ENCODE results near the gene LBH.
A peak's percentile ranks its signal among the peaks of the same experiment; 100 is the strongest.

Gene LBH

DNA sequence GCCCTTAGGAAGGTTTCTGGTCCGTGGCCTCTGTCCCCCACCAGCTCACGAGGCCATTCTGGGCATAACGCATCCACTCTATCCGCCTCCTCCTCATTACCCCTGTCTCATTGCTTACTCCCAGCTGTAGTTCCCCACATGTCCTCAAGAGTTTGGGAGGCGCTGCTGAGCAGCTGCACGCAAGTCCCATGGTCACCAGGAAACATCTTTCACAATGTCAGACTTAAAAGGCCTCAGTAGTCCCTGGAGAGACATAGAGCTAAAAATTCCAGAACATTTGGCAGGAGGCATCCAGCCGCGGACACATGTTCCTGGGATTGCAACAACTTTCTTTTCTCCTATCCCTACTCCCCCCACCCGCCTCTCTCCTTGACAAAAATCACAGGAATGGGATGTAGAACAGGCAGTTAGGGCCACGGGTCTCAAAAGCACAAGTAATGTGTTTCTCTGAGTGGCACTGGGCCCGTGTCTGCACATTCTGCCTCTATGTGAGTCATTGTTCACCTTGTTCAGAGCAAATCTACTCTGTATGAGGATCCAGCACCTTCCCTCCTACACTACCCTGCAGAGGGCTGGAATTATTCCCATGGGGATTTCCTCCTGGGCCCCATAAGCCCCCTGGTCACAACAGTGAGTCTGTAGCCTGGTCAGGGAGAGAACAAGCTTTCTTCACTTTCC lies 8.1 kb downstream of the LBH start:
- CTCF ChIA-PET, result interaction anchor here (0.8 to 1.6 kb wide), 10 partner anchors 8 to 265 kb away, joined by 3 to 10 read pairs (median 4); no protein-coding TSS in a partner anchor
- TF ChIP-seq FOXK2 (IDR thresholded peaks at IDR 0.05), result no peak
- no peak for TF ChIP-seq ZNF384 (IDR thresholded peaks at IDR 0.05)
- TF ChIP-seq FOXM1 (IDR thresholded peaks at IDR 0.05; ENCODE audit: borderline replicate concordance), result no peak
- no peak for TF ChIP-seq ARNT (IDR thresholded peaks at IDR 0.05)
- no peak for TF ChIP-seq NFRKB (IDR thresholded peaks at IDR 0.05)
- TF ChIP-seq SP1 (IDR thresholded peaks at IDR 0.05), result no peak
- no peak for TF ChIP-seq SUZ12 (IDR thresholded peaks at IDR 0.05)
- no peak for TF ChIP-seq ELF4 (IDR thresholded peaks at IDR 0.05)
- TF ChIP-seq BHLHE40 (IDR thresholded peaks at IDR 0.05; ENCODE audit: borderline replicate concordance), result no peak
- TF ChIP-seq L3MBTL2 (conservative IDR thresholded peaks at IDR 0.05), result no peak
- POLR2A ChIA-PET, result interaction anchor here (0.6 kb wide), 1 partner anchor 9 kb away, joined by 3 read pairs; no protein-coding TSS in a partner anchor
- peak; percentile 79 for DNase-seq (ENCODE audit: extremely low spot score)

DNA sequence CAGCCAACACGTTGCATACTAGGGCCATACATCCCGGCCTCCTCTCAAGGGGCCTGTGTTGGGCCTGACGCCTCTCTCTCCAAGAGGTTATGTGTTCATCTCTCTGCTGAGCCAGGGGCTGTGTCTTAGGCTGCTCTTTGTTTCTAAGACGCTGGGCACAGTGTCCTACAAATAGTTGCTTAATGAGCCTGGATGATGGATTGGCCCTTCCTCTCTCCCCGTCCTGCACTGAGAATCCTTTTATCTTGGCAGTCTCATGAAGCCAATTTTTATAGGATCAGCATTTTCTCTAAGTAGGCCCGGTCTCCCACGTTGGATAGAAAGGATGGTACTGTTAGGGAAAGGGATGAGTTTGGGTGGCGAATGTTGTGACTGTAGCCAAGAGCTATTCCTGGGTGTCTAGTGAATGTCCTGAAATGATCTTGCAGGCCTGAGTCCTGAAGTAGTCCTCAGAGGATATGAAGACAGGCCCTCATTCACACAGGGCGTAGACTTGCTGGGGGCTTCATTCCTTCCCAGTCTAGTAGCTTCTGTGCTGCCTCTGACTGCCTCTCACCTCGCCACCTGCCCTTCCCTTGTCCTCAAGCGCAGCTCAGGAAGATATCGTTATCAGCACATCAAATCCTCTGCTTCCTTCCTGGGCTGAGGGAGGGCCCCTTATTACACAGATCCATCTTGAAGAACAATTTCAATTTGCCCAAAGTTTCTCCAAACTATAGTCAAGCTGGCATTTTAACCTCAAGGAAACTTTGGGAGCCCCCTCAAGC lies 8.8 kb downstream of the LBH start:
- CTCF ChIA-PET, result interaction anchor here (0.7 to 1.6 kb wide), 5 partner anchors 26 to 221 kb away, joined by 3 to 6 read pairs (median 3); no protein-coding TSS in a partner anchor
- no peak for DNase-seq (ENCODE audit: extremely low spot score)

DNA sequence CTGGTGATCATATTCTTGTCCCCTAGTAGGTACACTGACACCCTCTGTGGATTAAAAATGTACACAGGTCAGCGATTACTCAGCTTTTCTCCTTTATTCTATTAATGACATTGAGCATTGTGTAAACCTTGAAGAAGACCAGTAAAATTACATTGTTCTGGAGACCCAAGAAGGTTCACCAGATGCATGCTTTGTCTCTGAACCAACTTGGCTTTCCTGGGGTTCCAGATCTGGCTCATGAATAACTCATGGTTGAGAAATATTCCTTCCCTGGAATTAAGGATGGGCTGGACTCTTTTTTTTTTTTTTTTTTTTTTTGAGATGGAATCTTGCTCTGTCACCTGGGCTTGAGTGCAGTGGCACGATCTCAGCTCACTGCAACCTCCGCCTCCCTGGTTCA lies 11.9 kb downstream of the LBH start:
- TF ChIP-seq FOXK2 (IDR thresholded peaks at IDR 0.05) (no peak), LEF1 (IDR thresholded peaks at IDR 0.05; ENCODE audit: borderline replicate concordance) (no peak), FOXA1 (IDR thresholded peaks at IDR 0.05) (no peak), SP1 (IDR thresholded peaks at IDR 0.05) (no peak), FOXM1 (IDR thresholded peaks at IDR 0.05; ENCODE audit: borderline replicate concordance) (no peak), ZNF384 (IDR thresholded peaks at IDR 0.05) (no peak), HDGF (IDR thresholded peaks at IDR 0.05; ENCODE audit: borderline replicate concordance) (no peak), BHLHE40 (IDR thresholded peaks at IDR 0.05; ENCODE audit: borderline replicate concordance) (no peak), ARNT (IDR thresholded peaks at IDR 0.05) (no peak), ELF4 (IDR thresholded peaks at IDR 0.05) (no peak), CTBP1 (IDR thresholded peaks at IDR 0.05; ENCODE audit: borderline replicate concordance) (no peak), NFRKB (IDR thresholded peaks at IDR 0.05) (no peak), TARDBP (IDR thresholded peaks at IDR 0.05) (no peak), SUZ12 (IDR thresholded peaks at IDR 0.05) (no peak), L3MBTL2 (conservative IDR thresholded peaks at IDR 0.05) (no peak)
- TF ChIP-seq, protein P1, sequence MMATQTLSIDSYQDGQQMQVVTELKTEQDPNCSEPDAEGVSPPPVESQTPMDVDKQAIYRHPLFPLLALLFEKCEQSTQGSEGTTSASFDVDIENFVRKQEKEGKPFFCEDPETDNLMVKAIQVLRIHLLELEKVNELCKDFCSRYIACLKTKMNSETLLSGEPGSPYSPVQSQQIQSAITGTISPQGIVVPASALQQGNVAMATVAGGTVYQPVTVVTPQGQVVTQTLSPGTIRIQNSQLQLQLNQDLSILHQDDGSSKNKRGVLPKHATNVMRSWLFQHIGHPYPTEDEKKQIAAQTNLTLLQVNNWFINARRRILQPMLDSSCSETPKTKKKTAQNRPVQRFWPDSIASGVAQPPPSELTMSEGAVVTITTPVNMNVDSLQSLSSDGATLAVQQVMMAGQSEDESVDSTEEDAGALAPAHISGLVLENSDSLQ (IDR thresholded peaks at IDR 0.05), result no peak
- POLR2A ChIA-PET, result no interaction called here
- CTCF ChIA-PET, result interaction anchor here (0.5 to 0.6 kb wide), 2 partner anchors 20 to 214 kb away, joined by 3 to 4 read pairs; no protein-coding TSS in a partner anchor
- no peak for DNase-seq (ENCODE audit: extremely low spot score)

More for the DNA sequence above, 8.8 kb downstream of the LBH start:
- POLR2A ChIA-PET, result no interaction called here
- TF ChIP-seq BHLHE40 (IDR thresholded peaks at IDR 0.05; ENCODE audit: borderline replicate concordance), result no peak
- no peak for TF ChIP-seq FOXK2 (IDR thresholded peaks at IDR 0.05)
- TF ChIP-seq TARDBP (IDR thresholded peaks at IDR 0.05), result no peak
- no peak for TF ChIP-seq ZNF384 (IDR thresholded peaks at IDR 0.05)
- no peak for TF ChIP-seq FOXA1 (IDR thresholded peaks at IDR 0.05)
- no peak for TF ChIP-seq ARNT (IDR thresholded peaks at IDR 0.05)
- no peak for TF ChIP-seq L3MBTL2 (conservative IDR thresholded peaks at IDR 0.05)
- no peak for TF ChIP-seq CTBP1 (IDR thresholded peaks at IDR 0.05; ENCODE audit: borderline replicate concordance)

DNA sequence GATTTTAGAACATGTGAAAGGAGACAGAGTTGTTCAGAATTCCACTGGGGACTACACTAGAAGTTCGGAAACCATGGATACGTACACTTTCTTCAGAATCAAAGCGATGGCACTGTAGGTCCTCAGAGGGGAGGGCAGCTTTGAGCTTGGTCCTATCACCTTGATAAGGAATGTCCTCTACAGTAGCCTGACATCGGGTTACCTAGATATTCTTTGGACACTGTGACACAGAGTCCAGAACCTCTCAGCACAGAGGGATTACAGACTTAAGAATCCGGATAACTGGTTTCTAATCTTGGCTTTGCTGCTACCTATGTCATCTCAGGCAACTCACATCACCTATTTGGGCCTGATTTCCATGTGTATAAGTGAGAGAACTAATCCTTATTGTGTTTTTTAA lies 14.0 kb downstream of the LBH start:
- TF ChIP-seq NFRKB (IDR thresholded peaks at IDR 0.05) (no peak), LEF1 (IDR thresholded peaks at IDR 0.05; ENCODE audit: borderline replicate concordance) (no peak), ARNT (IDR thresholded peaks at IDR 0.05) (no peak), FOXM1 (IDR thresholded peaks at IDR 0.05; ENCODE audit: borderline replicate concordance) (no peak)
- TF ChIP-seq, protein P1 (IDR thresholded peaks at IDR 0.05), result no peak
- POLR2A ChIA-PET, result no interaction called here

DNA sequence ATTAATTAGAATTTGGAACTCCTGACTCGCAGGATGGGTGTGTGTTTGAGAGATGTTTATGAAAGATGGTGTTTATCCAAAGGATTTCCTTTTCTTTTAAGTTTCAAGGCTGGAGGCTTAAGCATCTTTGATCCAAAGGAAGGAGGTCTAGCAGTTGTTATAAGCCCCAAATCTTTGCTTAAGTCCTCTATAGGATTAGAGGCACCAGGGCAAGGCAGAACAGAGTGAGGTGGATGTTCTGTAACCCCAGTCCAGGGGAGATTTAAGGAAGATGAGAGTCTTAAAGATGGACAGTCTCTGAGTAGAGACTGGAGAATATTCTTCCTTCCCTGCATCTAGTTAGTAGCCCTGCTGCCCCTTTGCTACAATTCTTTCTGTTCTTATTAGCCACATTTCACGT lies 17.5 kb downstream of the LBH start:
- no peak for TF ChIP-seq ARNT (IDR thresholded peaks at IDR 0.05)
- no peak for TF ChIP-seq BHLHE40 (IDR thresholded peaks at IDR 0.05; ENCODE audit: borderline replicate concordance)
- no peak for TF ChIP-seq FOXM1 (IDR thresholded peaks at IDR 0.05; ENCODE audit: borderline replicate concordance)
- no peak for TF ChIP-seq SP1 (IDR thresholded peaks at IDR 0.05)
- TF ChIP-seq L3MBTL2 (conservative IDR thresholded peaks at IDR 0.05), result no peak
- TF ChIP-seq TARDBP (IDR thresholded peaks at IDR 0.05), result no peak
- no peak for TF ChIP-seq FOXK2 (IDR thresholded peaks at IDR 0.05)
- no peak for TF ChIP-seq FOXA1 (IDR thresholded peaks at IDR 0.05)
- no peak for TF ChIP-seq ZNF384 (IDR thresholded peaks at IDR 0.05)
- TF ChIP-seq, protein P1 (IDR thresholded peaks at IDR 0.05), result no peak
- TF ChIP-seq NFRKB (IDR thresholded peaks at IDR 0.05), result no peak
- TF ChIP-seq CTBP1 (IDR thresholded peaks at IDR 0.05; ENCODE audit: borderline replicate concordance), result no peak
- TF ChIP-seq HDGF (IDR thresholded peaks at IDR 0.05; ENCODE audit: borderline replicate concordance), result no peak
- no peak for TF ChIP-seq LEF1 (IDR thresholded peaks at IDR 0.05; ENCODE audit: borderline replicate concordance)
- TF ChIP-seq SUZ12 (IDR thresholded peaks at IDR 0.05), result no peak
- POLR2A ChIA-PET, result no interaction called here
- no peak for DNase-seq (ENCODE audit: extremely low spot score)
- CTCF ChIA-PET, result no interaction called here

More for the DNA sequence above, 14.0 kb downstream of the LBH start:
- no peak for DNase-seq (ENCODE audit: extremely low spot score)
- CTCF ChIA-PET, result no interaction called here

All from HEK293T (cell line).